ENCODE data around the gene RHOT2.

The RHOT2 gene

DNA sequence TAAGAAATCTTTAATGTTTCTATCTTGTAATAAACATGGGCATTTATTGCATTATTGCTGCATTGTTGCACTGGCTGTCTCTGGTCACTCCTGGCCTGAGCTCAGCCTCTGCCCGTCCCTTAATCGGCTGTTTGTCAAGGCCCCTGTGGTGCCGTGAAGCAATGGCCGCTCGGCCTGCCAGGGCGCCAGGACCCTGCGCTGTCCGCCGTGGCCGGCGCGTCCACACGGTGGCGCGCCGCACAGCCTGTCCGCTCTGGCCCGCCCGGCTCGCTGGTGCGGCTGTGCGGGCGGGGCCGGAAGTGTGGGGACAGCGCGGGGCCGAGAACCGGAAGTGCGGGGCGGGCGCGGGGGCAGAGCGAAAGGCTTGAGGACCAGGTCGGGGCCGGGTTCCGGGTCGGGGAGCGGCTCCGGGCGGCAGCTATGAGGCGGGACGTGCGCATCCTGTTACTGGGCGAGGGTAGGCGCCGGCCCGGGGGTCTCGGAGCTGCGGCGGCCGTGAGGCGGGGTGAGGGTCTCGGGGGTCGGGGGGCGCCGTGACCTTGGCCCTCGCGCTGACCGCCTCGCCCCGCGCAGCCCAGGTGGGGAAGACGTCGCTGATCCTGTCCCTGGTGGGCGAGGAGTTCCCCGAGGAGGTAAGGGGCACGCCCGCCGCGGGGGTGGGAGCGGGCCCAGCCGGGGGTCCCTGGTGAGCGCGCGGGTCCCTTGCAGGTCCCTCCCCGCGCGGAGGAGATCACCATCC is at the start of gene RHOT2:
TSS of gene RHOT2 (plus strand) at position 353 of the 739 bp plus-strand sequence. CDS start at position 421, 68 bp downstream.
- peak; percentile 82 for DNase-seq

- no peak for DNase-seq
Observed at GRCh38 chr16:619476-620100, 48.3 kb upstream of the RHOT2 start.

GRCh38 chr16:620700-621525 is 47.0 kb upstream of the RHOT2 start:
- no peak for DNase-seq

DNA sequence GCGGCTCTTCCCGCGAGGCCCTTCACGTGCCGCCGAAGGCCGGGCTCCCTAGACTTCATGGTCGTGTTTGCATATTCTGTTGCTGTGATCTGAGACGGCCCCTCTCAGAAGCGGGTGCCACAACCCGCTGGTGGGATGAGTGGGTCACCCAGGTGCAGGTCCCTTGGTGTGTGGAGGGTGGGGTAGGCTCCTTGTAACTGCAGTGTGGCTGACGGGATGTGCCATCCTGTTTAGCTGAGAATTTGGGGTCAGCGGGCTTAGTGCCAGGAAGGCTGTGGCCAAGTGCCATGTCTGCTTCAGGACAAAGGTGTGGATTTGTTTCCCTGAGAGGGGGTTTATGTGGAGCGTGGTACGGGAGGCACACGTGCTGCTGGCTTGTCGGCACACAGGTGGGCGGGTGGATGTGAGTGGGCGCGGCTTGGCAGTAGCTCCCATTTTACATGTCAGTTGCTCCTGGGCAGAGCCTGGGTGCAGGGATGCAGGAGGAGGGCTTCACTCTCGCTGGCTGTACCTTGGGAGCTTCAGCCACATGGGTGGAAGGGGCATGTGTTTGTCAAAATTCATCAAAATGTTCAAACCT is 46.3 kb upstream of the RHOT2 start:
- no peak for DNase-seq

- no peak for DNase-seq
Observed at GRCh38 chr16:622920-623280, 45.0 kb upstream of the RHOT2 start.

DNA sequence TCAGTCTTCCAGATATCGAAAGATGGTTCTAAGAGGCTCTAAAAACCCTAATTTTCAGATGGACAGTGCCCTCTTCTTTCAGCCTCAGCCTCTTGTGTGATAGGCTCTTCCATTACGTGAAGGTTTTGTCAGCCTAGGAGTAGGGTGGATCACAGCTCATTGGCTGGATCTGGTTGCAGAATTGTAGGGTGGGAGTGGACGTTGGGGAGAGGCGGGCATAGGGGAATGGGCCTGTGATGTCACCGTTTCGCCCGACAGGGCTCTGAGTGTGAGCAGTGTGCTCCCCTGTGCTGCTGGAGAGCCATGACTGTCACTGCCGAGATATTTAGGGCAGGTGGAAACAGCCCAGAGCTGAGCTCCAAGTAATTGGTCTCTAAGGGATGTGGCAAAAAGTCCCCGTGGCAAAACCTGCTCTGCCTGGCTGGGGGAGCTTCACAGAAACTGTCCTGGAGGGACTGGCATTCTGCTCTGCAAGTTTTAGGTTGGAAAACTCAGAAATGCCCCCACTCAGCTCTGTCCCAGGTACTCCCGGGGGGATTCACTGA is 43.3 kb upstream of the RHOT2 start:
- DNase-seq: no peak

DNA sequence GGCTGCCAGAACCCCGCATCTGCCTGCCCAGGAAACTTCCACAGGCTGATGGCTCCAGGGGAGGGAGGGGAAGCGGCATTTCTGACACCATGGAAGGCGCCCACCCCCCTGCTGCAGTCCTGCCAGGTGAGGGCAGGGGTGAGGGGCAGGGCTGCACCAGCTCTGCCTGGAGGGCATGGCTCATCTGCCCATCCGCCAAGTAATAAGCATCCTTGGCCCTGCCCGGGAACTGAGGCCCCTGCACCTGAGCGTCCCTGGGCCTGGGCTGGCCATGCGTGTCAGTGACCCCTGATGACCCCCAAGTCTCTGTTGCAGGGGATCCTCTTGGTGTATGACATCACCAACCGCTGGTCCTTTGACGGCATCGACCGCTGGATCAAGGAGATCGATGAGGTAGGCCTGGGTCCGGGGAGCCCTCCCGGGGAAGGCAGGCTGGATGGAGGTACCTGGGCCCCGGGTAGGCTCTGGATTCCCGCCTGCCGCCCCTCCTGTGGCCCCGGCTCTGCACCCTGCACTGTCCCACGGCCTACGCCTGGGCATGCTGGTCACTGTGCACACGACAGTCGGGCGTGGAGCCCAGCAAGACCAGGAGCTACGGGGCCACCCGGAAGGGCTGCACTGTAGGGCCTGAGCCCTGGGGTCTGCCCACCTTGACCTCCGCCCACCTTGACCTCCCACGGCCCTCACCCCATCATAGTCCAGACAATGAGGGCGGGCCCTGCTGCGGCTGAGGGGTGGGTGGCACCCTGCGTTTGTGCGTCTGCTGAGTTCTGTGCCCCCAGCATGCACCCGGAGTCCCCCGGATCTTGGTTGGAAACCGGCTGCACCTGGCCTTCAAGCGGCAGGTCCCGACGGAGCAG is 42.6 kb upstream of the RHOT2 start:
- DNase-seq: no peak

DNA sequence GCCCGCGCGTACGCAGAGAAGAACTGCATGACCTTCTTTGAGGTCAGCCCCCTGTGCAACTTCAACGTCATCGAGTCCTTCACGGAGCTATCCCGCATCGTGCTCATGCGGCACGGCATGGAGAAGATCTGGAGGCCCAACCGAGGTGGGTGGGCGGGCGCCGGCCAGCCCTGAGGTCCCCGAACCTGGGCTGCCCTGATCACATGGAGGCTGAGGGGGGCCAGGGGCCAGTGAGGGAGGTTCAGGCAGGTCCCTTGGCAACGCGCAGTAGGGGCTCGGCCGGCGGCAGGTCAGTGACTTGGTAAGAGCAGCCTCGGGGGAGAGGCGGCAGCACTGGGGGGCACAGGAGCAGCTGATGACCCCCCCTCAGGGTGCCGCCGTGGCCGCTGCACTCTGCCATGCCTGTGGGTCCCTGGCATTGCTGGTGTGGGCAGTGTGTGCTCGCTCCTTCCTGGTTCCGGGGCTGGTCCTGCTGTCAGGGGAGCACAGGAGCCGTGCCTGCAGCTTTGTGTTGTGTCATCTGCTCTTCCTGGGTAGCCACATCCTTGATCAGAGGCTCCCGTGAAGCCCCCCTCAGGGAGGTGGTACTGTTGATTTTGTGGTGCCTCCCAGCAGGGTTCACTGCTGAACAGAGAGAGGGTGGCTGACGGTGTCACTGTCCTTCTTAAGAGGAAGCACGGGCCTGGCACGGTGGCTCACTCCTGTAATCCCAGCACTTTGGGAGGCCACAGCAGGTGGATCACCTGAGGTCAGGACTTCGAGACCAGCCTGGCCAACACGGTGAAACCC is 41.8 kb upstream of the RHOT2 start:
- no peak for DNase-seq

GRCh38 chr16:626787-627453 is 41.0 kb upstream of the RHOT2 start:
- DNase-seq: no peak

- DNase-seq: no peak
Observed at GRCh38 chr16:627454-628239, 40.3 kb upstream of the RHOT2 start.

DNA sequence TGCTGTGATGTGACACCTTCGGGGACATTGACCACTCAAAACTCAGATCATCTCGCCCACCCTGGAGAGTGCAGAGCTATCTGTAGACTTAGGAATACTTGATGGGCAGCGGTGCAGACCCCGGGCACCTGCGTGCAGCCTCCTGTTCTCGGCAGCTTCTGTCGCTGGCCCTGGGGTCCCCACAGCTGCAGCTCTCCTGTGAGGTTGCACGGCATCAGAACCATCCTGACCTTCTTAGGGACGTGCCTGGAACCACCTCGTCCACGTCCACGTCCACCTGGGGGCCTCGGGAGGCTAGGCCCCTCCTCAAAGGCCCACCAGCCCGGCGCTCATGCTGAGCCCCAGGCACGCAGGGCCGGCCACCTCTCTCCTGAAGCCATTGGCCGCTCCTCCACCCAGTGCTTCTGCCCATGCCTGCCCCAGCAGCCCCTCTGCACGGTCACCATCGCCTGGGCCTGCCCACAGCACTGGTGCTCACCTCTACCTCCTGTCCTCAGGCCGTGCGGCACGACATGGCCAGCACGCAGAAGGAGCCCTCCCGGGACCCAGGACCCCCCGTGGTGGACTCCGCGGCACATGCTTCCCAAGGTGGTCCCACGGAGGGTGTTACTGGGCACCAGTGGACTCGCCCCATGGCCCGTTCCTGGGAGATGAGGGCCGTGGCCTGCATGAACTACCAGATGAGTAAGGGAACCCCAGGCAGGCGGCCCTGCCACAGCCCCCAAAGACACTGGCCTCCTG is 39.4 kb upstream of the RHOT2 start:
- no peak for DNase-seq

DNA sequence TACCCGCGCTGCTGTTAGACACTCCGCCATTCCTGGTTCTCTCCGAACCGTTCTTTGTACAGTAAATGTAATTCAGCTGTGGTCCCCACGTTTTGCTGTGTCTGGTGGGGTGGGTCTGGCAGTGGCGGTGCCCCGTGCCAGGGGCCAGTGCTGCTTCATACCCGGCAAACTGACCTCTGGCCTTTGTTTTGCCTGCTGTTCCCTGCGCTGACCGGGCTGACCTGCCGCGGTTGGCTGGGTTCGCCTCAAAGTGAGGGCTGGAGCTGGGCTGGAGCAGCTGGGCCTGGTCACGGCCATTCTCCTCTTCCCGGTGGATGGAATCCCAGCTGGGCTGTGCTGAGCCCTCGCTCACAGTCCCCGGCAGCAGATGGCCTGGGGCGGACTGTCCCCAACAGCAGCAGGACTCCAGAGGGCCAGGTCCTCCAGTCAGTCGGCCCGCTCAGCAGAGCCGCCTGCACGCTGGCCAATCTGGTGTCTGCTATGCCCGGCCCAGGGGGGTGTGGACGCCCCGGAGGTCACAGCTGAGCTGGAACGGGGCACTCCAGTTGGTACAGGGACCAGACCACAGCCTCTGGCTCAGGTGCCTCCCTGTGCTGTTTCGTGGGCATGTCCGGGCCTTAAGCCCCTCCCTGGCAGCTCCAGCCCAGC is 38.6 kb upstream of the RHOT2 start:
- DNase-seq: no peak

DNA sequence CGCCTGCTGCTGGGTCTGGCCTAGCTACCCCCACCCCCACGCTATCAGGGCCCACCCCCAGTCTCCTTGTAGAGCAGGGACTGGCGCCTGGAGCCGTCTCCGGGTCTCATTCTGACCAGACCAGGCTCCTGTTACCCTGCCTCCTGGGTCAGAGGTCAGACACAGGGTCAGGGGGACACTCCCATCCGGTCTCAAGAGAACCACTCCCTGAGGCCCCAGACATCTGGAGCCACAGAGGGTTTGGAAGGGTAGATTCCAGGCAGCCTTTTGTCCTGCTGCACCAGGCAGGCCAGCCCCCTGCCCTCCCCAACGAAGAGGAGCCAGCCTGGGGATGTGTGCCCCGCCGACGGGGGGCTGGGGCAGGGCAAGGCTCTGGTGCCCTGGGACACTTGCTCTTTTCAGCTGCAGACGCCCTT is 38.1 kb upstream of the RHOT2 start:
- DNase-seq: no peak

DNA sequence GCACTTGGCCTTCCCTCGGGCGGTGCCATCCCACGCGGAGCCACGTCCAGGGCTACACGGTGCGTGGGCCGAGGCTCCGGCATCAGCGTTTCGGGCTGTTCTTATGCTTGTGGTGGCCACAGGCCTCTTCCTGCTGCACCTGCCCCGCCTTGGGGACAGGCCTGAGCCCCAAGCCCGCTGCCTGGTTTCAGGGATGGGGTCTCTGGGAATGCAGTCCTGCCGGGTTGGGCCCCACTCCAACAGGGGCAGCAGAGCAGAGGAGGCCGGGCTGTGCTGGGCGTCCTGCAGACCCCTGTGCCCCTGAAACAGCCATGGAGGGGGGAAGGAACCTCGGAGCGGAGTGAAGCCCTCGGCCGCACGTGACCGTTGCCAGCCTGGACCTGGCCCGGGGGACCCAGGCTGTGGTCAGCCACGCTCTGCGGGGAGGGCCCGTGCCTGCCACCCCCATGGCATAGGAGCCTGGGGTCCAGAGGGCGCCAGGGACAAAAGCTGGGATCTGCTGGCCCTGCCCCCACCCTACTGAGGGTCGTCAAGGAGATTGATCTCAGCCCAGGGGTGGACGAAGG is 37.6 kb upstream of the RHOT2 start:
- DNase-seq: no peak

DNA sequence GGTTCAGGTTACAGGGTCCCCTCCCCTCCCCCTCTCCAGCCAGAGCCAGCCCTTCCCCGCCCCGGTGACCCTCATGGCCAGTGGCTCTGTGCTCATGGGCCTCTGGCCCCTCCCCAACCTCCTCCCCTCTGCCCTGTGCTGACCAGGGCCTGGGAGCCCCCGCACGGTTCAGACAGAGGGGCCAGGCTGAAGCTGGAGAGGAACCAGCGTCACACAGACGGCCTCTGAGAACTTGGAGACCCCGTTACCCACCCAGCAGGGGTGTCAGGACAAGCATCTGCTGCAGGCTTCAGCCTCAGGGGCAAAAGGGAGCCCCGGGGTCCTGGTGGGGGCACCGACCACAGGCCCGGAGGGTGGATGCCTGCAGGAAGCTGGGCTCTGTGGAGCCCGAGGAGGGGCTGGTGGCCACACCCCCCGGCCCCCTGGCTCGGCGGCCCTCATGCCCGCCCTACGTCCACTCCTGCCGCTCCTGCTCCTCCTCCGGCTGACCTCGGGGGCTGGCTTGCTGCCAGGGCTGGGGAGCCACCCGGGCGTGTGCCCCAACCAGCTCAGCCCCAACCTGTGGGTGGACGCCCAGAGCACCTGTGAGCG is 37.0 kb upstream of the RHOT2 start, which contains the start of gene WFIKKN1:
TSS of gene WFIKKN1 (plus strand) at position 171 of the 591 bp plus-strand sequence. CDS start at position 440, 269 bp downstream.
- DNase-seq: no peak

DNA sequence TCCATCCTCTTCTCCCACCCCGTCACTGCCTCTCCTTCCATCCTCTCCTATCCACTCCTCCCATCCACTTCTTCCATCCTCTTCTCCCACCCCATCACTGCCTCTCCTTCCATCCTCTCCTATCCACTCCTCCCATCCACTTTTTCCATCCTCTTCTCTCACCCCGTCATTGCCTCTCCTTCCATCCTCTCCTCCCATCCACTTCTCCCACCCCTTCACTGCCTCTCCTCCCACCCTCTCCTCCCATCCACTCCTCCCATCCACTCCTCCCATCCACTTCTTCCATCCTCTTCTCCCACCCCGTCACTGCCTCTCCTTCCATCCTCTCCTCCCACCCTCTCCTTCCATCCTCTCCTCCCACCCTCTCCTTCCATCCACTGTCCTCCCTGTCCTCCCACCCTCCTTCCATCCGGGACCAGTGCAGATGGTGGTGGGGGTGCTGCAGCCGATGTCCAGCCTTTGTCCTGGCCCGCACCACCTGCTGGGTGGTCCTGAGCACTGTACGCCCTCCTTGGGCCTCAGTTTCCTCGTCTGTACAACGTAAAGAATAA is 36.0 kb upstream of the RHOT2 start:
- DNase-seq: no peak

Measured in MV-4-11 (cell line).